Muscle layer of colon (tissue), 2 donors: ENCODE data around the gene CRISP1.

ENCODE experiments used
- H3K27ac ChIP-seq: one replicate; pipeline ENCODE4 v1.7.0; 2013; ENCODE audit warnings: low read depth, mild to moderate bottlenecking, low read length, moderate library complexity
- H3K27me3 ChIP-seq, 2 donors: one replicate each; pipeline ENCODE4 v1.7.0; 2013; ENCODE audit warnings: low read length in 2 of 2, mild to moderate bottlenecking in 2 of 2; ENCODE audit not compliant: insufficient read depth in 2 of 2, control insufficient read depth in 1 of 2
- H3K36me3 ChIP-seq: one replicate; pipeline ENCODE4 v1.7.0; 2013; ENCODE audit warnings: mild to moderate bottlenecking, low read length; ENCODE audit not compliant: insufficient read depth
- H3K4me1 ChIP-seq: one replicate; pipeline ENCODE4 v1.7.0; 2013; ENCODE audit warnings: mild to moderate bottlenecking, low read length; ENCODE audit not compliant: insufficient read depth
- H3K4me3 ChIP-seq, 2 donors: one replicate each; pipeline ENCODE4 v1.7.0; 2013; ENCODE audit warnings: low read length in 2 of 2, low read depth in 1 of 2, mild to moderate bottlenecking in 1 of 2, moderate library complexity in 1 of 2
- H3K9ac ChIP-seq: one replicate; pipeline ENCODE4 v1.7.0; 2013; ENCODE audit warnings: low read length
- H3K9me3 ChIP-seq: one replicate; pipeline ENCODE4 v1.7.0; 2013; ENCODE audit warnings: mild to moderate bottlenecking, low read length
- donor health status: abdominal sarcoma.
- donor health status: Adenocarcinoma of cecum.

Gene CRISP1

GRCh38 chr6:49787176-49787575 lies 79.2 kb downstream of the CRISP1 start, which contains the start of gene PGK2:
Gene PGK2 (minus strand): TSS chr6:49787285. CDS start chr6:49787187, 98 bp downstream.
- H3K27me3 ChIP-seq: no peaks in the 10 kb centered on the region
- no peaks in the 10 kb centered on the region for H3K4me1 ChIP-seq
- H3K27ac ChIP-seq: no peak within 1 kb of the TSS
- H3K9me3 ChIP-seq: no peaks in the 10 kb centered on the region
- no peak within 1 kb of the TSS for H3K4me3 ChIP-seq
- H3K36me3 ChIP-seq: no peaks in the 10 kb centered on the region
- H3K9ac ChIP-seq: no peak within 1 kb of the TSS

- no peak overlapping the region for H3K27ac ChIP-seq
Observed at GRCh38 chr6:49784272-49784671, 82.1 kb downstream of the CRISP1 start.

More at GRCh38 chr6:49784272-49784671, 82.1 kb downstream of the CRISP1 start:
- H3K27me3 ChIP-seq: no peaks in the 10 kb centered on the region
- no peaks in the 10 kb centered on the region for H3K4me1 ChIP-seq
- no peak overlapping the region for H3K9ac ChIP-seq
- no peaks in the 10 kb centered on the region for H3K36me3 ChIP-seq
- no peaks in the 10 kb centered on the region for H3K9me3 ChIP-seq
- H3K4me3 ChIP-seq: no peak overlapping the region
